SU-DHL-6 (cell line): ENCODE results near the gene N4BP2.

Experiments used
- CTCF ChIP-seq: fragments of 200-600 bp; sonication (generic); IDR thresholded peaks from one replicate; pipeline ENCODE4 v1.5.1; 2017; ENCODE audit warnings: antibody characterized with exemption, mild to moderate bottlenecking, low read length, moderate library complexity; ENCODE audit not compliant: insufficient read depth, poor library complexity, severe bottlenecking
- EZH2phosphoT487 ChIP-seq: fragments of 200-600 bp; sonication (generic), shearing (Covaris generic); conservative IDR thresholded peaks from 2 replicates; pipeline ENCODE4 v1.6.1; 2018; ENCODE audit warnings: mild to moderate bottlenecking, antibody characterized with exemption, low read length, moderate library complexity, mixed read lengths

DNA sequence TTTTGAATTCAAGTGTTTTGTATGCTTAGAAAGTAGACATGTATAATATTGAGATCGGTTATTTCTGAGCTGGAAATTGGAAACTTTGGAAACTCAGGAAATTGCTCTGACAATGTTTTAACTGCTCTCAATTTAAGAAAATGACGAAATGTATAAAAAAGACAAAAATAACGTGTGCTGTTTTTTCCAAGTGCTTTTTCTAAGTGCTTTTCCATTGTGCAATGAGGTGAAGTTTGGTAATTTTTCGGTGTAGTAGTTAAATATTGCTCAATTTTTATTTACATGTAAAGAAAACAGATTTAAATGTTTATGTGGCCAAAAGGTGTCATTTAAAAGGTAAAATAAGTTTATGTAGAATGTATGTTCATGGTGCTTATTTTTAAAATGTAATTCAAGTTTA is 100.8 kb downstream of the N4BP2 start:
- TF ChIP-seq CTCF (no peak), EZH2phosphoT487 (no peak)
